OCI-LY7 (cell line): ENCODE measurements around the gene FZD7.

Source experiments
- CTCF ChIP-seq: fragments of 200-600 bp; sonication (generic); conservative IDR thresholded peaks from 2 replicates; pipeline ENCODE4 v1.5.1; 2014; ENCODE audit warnings: mild to moderate bottlenecking, antibody characterized with exemption, low read length, moderate library complexity, mixed read lengths
- EZH2phosphoT487 ChIP-seq: fragments of 200-600 bp; sonication (generic); IDR thresholded peaks from 2 replicates; pipeline ENCODE4 v1.6.1; 2018; ENCODE audit warnings: low read depth, borderline replicate concordance, mild to moderate bottlenecking, mixed run types, antibody characterized with exemption, low read length, moderate library complexity, mixed read lengths

GRCh38 chr2:202051499-202052161, 18.0 kb downstream of the FZD7 start:
- TF ChIP-seq CTCF (no peak), EZH2phosphoT487 (no peak)
